ENCODE results near the gene CEP20.

- TF ChIP-seq CTCF (IDR thresholded peaks at IDR 0.05) (no peak), EZH2 (IDR thresholded peaks at IDR 0.05) (no peak)
Measured at GRCh38 chr16:15837761-15838160, 50.6 kb downstream of the CEP20 start.
